HEK293T (cell line): ENCODE data around the gene LRRC2.

ENCODE experiments used
- CTCF ChIA-PET: fragments of 350-600 bp; formaldehyde crosslinking; extraction: SDS; loops from one replicate; lab custom pipeline; 2021; ENCODE audit warnings: antibody characterized with exemption, inconsistent platforms; lab: Yijun Ruan, JAX
- POLR2A ChIA-PET: fragments of 350-600 bp; formaldehyde crosslinking; extraction: SDS; loops from one replicate; lab custom pipeline; 2020; ENCODE audit warnings: antibody characterized with exemption, inconsistent platforms; lab: Yijun Ruan, JAX
- DNase-seq: peaks from one replicate; pipeline ENCODE4 v3.0.0; 2012; ENCODE audit warnings: mixed read lengths; ENCODE audit errors: extremely low spot score
- ARNT ChIP-seq: fragments of 450-650 bp; IDR thresholded peaks from 2 replicates; pipeline ENCODE4 v1.6.1; 2017; ENCODE audit warnings: mild to moderate bottlenecking
- BHLHE40 ChIP-seq: fragments of 450-650 bp; IDR thresholded peaks from 2 replicates; pipeline ENCODE4 v1.6.1; 2016; ENCODE audit warnings: mild to moderate bottlenecking, moderate library complexity, borderline replicate concordance
- CTBP1 ChIP-seq: fragments of 450-650 bp; IDR thresholded peaks from 2 replicates; pipeline ENCODE4 v1.6.1; 2016; ENCODE audit warnings: borderline replicate concordance
- ELF4 ChIP-seq: fragments of 450-650 bp; IDR thresholded peaks from 2 replicates; pipeline ENCODE4 v1.6.1; 2017; ENCODE audit warnings: antibody characterized with exemption
- FOXA1 ChIP-seq: fragments of 450-650 bp; IDR thresholded peaks from 2 replicates; pipeline ENCODE4 v1.6.1; 2016; ENCODE audit warnings: mild to moderate bottlenecking
- FOXK2 ChIP-seq: fragments of 450-650 bp; IDR thresholded peaks from 2 replicates; pipeline ENCODE4 v1.6.1; 2016; ENCODE audit warnings: mild to moderate bottlenecking
- FOXM1 ChIP-seq: fragments of 450-650 bp; IDR thresholded peaks from 2 replicates; pipeline ENCODE4 v1.6.1; 2017; ENCODE audit warnings: mild to moderate bottlenecking, borderline replicate concordance
- HDGF ChIP-seq: fragments of 450-650 bp; IDR thresholded peaks from 2 replicates; pipeline ENCODE4 v1.6.1; 2017; ENCODE audit warnings: antibody characterized with exemption, borderline replicate concordance
- L3MBTL2 ChIP-seq: fragments of 450-650 bp; conservative IDR thresholded peaks from 2 replicates; pipeline ENCODE4 v1.6.1; 2016; ENCODE audit warnings: mild to moderate bottlenecking
- LEF1 ChIP-seq: fragments of 450-650 bp; IDR thresholded peaks from 2 replicates; pipeline ENCODE4 v1.6.1; 2017; ENCODE audit warnings: mild to moderate bottlenecking, borderline replicate concordance
- NFRKB ChIP-seq: fragments of 450-650 bp; IDR thresholded peaks from 2 replicates; pipeline ENCODE4 v1.6.1; 2016; ENCODE audit warnings: mild to moderate bottlenecking, moderate library complexity
- SP1 ChIP-seq: fragments of 450-650 bp; IDR thresholded peaks from 2 replicates; pipeline ENCODE4 v1.6.1; 2017
- SUZ12 ChIP-seq: fragments of 450-650 bp; IDR thresholded peaks from 2 replicates; pipeline ENCODE4 v1.6.1; 2016; ENCODE audit warnings: mild to moderate bottlenecking
- TARDBP ChIP-seq: fragments of 450-650 bp; IDR thresholded peaks from 2 replicates; pipeline ENCODE4 v1.6.1; 2016
- ZNF384 ChIP-seq: fragments of 450-650 bp; IDR thresholded peaks from 2 replicates; pipeline ENCODE4 v1.6.1; 2016
- TF ChIP-seq, protein P1 (sequence below): fragments of 450-650 bp; IDR thresholded peaks from 2 replicates; pipeline ENCODE4 v1.6.1; 2016

Gene LRRC2

DNA sequence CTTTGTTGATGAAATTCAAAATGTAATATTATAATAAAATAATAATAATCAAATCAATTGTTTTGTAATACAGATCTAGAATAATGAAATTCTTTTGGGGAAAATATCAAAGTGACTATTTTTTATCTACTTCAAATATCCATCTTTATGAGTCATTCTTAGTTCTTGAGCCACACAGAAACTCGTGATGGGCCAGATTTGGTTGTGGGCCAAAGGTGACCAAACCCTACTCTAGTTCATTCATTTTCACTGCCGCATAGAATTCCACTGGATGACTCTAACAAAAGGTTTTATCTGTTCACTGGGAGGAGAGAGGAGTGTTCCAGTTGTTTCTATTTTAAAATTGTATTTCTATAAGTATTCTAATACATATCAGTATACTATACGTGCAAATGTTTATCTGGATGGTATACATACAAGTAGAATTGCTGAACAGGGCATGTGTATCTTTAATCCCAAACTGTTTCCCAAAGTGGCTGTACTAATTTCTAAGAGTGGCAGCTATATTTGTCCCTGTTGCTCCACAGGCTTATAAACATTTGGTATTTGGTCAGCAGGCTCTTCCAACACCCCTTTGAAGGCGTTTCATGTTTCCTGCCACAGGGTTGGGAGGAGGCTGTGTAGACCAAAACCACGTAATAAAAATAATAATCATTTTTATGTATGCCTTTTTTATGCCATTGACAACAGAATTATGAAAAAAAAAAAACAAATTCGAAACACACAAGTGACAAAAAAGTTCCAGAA, 75.6 kb downstream of the LRRC2 start:
- no peak for DNase-seq
- TF ChIP-seq BHLHE40: no peak
- no peak for TF ChIP-seq FOXA1
- TF ChIP-seq TARDBP: no peak
- TF ChIP-seq HDGF: no peak
- no peak for TF ChIP-seq NFRKB
- no peak for TF ChIP-seq L3MBTL2
- TF ChIP-seq ZNF384: no peak
- no peak for TF ChIP-seq ARNT
- TF ChIP-seq LEF1: no peak
- TF ChIP-seq ELF4: no peak
- no peak for TF ChIP-seq FOXK2
- TF ChIP-seq SUZ12: no peak
- no peak for TF ChIP-seq SP1
- TF ChIP-seq, protein P1, sequence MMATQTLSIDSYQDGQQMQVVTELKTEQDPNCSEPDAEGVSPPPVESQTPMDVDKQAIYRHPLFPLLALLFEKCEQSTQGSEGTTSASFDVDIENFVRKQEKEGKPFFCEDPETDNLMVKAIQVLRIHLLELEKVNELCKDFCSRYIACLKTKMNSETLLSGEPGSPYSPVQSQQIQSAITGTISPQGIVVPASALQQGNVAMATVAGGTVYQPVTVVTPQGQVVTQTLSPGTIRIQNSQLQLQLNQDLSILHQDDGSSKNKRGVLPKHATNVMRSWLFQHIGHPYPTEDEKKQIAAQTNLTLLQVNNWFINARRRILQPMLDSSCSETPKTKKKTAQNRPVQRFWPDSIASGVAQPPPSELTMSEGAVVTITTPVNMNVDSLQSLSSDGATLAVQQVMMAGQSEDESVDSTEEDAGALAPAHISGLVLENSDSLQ: no peak
- ChIA-PET CTCF (interaction anchor here (1.5 to 1.6 kb wide), 2 partner anchors 56 to 114 kb away, joined by 3 to 4 read pairs; no protein-coding TSS in a partner anchor), POLR2A (interaction anchor here (0.7 to 2.2 kb wide), 2 partner anchors 48 to 139 kb away, joined by 5 to 7 read pairs; no protein-coding TSS in a partner anchor)

DNA sequence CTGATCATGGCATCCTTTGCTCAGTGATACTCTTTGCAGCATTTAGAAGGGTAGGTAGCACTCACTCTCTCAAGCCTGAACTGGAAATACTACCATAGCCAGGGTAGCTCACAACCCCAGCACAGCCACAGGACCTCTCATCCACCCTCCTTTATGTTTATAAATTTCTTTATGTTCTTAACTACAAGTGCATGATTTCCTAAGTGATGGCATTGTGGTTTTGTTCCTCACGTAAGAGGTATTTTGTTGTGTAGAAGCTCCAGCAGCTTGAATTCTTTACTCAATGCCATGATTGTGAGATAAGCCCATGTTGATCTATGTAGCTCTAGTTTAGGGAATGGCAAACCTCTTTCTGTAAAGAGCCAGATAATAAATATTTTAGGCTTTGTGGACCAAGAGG, 76.2 kb downstream of the LRRC2 start:
- DNase-seq: no peak
- ChIA-PET POLR2A (interaction anchor here (2.2 kb wide), 1 partner anchor 140 kb away, joined by 7 read pairs; no protein-coding TSS in a partner anchor), CTCF (interaction anchor here (0.5 to 2.1 kb wide), 5 partner anchors 56 to 423 kb away, joined by 3 to 21 read pairs (median 8); no protein-coding TSS in a partner anchor)
- no peak for TF ChIP-seq TARDBP

DNA sequence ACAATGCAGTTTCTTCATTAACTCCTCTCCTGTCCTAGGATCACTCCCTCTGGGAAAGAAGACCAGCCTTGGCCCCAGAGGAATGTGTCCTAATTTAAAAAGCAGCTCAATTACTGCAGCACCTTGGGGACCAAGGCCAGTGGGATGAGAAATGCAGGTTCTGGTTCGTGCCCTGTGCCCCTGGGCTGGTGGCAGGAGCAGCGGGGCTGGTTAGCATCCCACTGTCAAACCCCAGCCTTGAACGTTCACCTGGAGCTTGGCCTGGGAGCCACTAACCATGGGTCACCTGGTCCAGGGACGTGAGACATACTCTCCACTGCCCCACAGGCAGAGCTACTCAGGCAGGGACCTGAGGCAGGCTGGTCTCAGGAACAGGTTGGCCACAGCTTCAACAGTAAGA, 76.7 kb downstream of the LRRC2 start:
- ChIA-PET CTCF (interaction anchor here (0.5 to 2.1 kb wide), 12 partner anchors 14 to 423 kb away, joined by 3 to 21 read pairs (median 5); no protein-coding TSS in a partner anchor), POLR2A (interaction anchor here (2.2 kb wide), 1 partner anchor 140 kb away, joined by 7 read pairs; no protein-coding TSS in a partner anchor)
- TF ChIP-seq L3MBTL2: no peak
- TF ChIP-seq FOXK2: no peak
- no peak for TF ChIP-seq TARDBP
- TF ChIP-seq HDGF: no peak
- TF ChIP-seq SUZ12: no peak
- no peak for TF ChIP-seq CTBP1
- no peak for TF ChIP-seq FOXM1
- no peak for TF ChIP-seq FOXA1
- TF ChIP-seq SP1: no peak
- no peak for TF ChIP-seq ELF4
- no peak for TF ChIP-seq ARNT
- TF ChIP-seq, protein P1: no peak
- no peak for TF ChIP-seq ZNF384
- no peak for TF ChIP-seq LEF1
- no peak for TF ChIP-seq NFRKB
- no peak for TF ChIP-seq BHLHE40

DNA sequence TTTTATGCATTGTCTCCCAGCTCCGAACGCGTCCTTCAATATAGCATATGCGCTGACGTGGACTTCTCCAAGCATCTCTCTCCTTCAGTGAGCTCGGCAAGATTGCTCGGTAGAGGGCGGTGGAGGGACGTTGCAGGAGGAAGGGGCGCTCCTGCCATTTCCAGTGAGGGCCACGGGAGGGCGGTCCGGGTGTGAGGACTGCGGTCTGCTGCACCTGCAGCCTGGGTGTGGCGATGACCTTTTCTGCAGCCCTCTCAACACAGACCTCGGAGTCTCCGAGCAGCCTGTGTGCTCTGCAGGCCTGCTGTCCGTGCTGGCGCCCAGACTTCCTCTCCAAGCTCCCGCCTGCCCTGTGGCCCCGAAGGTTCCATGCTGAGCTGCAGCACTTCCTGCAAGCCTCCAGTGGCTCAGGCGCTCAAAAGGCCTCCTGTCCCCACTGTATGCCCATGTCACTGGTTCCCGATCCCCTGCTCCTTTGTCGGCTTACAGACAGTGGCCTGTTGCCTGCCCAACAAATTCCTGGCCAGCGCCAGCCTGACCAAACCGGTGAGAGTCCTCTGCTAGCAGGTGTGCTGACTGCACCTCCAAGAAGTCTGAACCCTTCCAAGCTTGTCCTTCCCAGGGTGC, 77.3 kb downstream of the LRRC2 start:
- ChIA-PET POLR2A (interaction anchor here (1.0 to 2.2 kb wide), 2 partner anchors 69 to 141 kb away, joined by 3 to 7 read pairs; no protein-coding TSS in a partner anchor), CTCF (interaction anchor here (0.6 to 2.1 kb wide), 19 partner anchors 10 to 825 kb away, joined by 3 to 21 read pairs (median 4); no protein-coding TSS in a partner anchor)
- TF ChIP-seq L3MBTL2 (peak; percentile 34), CTBP1 (0 out of 2 replicates have a peak, but pooled peaks have one; percentile 15), FOXK2 (no peak), TARDBP (no peak), ZNF384 (no peak)
- DNase-seq: peak; percentile 92

More for the DNA sequence above, 76.7 kb downstream of the LRRC2 start:
- DNase-seq: no peak

DNA sequence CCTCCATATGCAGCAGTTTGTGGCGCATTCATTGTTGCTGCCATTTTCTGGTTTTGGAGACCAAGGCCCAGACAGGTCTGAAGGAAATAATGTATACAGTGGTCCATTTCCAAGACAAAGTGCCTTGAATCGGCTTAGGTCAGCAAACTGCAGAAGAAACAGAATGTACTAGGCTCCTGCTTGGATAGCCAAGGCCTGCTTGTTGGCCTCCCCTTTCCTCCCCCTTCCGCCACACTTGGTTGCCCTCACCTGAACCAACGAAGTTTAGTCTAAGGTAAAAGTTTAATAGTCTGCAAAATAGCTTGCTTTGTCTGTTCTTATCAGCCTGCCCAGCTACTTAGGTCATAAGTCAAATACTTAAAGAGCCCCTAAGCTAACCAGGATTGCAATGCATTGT, 80.3 kb downstream of the LRRC2 start:
- POLR2A ChIA-PET: no interaction called here
- CTCF ChIA-PET: interaction anchor here (0.6 kb wide), 1 partner anchor 233 kb away, joined by 3 read pairs; no protein-coding TSS in a partner anchor
- no peak for DNase-seq
- no peak for TF ChIP-seq LEF1
- TF ChIP-seq NFRKB: no peak
- no peak for TF ChIP-seq L3MBTL2
- no peak for TF ChIP-seq ZNF384
- no peak for TF ChIP-seq SP1
- no peak for TF ChIP-seq FOXA1
- no peak for TF ChIP-seq BHLHE40

DNA sequence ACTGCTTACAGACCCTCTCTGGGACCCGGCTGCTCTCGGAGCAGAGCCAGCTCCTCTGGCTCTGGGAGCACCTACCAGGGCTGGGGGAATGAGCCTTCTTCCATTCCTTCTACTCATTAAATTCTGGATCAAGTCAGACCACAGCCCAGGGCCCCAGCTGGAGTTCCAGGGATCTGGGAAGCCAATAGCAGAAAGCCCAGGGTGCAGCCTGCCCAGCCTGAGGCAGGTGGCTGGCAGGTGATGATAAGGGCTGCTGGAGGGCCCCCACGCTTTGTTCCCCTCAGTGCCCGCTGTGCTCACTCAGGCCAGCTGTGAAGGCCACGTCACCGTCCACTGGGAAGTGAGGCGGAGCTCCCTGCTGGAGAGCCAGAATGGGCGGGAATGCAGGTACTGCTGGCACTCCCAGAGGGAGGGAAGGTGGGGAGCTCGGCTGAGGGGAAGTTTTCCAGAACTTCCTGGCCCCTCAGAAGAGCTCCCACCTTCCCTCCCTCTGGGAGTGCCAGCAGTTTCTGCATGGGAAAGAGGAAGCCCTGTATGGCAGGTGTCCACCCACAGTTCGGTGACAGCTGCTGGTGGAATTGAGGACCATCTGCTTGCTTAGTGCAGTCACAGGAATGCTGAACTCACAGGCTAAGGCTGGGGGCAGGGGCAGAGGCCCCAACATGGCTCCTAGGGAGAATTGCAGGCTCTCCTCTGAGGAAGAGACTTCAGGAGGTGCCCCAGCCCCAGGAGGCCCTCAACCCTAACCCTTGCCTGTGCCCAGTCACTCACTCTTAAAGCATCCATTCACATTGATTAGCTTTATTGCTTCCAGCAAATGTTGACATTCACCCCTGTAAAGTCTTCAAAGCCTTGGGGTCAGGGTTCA, 81.0 kb downstream of the LRRC2 start:
- ChIA-PET POLR2A (no interaction called here), CTCF (interaction anchor here (0.6 kb wide), 1 partner anchor 233 kb away, joined by 3 read pairs; no protein-coding TSS in a partner anchor)
- TF ChIP-seq SUZ12 (no peak), TARDBP (no peak), CTBP1 (no peak), FOXK2 (no peak), L3MBTL2 (no peak), FOXM1 (no peak), ARNT (no peak), SP1 (no peak), NFRKB (no peak), HDGF (no peak), ZNF384 (no peak), LEF1 (no peak), BHLHE40 (no peak), FOXA1 (no peak), ELF4 (no peak)
- TF ChIP-seq, protein P1: no peak
- no peak for DNase-seq
